Mucosa of gallbladder (tissue), 1 donor: Measurements from ENCODE around the gene DCAF10. TPM values are rescaled to one million over a fixed set of nuclear protein-coding genes. Genes with fewer than 3 reads are reported as not detected.
A peak's percentile ranks its signal among the peaks of the same experiment; 100 is the strongest.
"Not testable (repeated sequence)": the region's sequence is repeated elsewhere in the genome, so short reads cannot be mapped to it uniquely, and the experiment has no call there.

Experiments used
- DNase-seq: peaks from one replicate; pipeline ENCODE4 v3.0.0-alpha.2; 2020; ENCODE audit warnings: low spot score
- total RNA-seq: library from RNA; stranded (reverse); gene quantifications from one replicate; pipeline ENCODE4 v1.2.1, GENCODE V29; 2021
- donor health status: DM: no; HTN: no; CAD: no.

Gene DCAF10
- total RNA-seq, 1 donor from 2014 or later: 27.7 TPM

GRCh38 chr9:37870081-37870798 is 69.6 kb downstream of the DCAF10 start:
- DNase-seq: no peak

DNA sequence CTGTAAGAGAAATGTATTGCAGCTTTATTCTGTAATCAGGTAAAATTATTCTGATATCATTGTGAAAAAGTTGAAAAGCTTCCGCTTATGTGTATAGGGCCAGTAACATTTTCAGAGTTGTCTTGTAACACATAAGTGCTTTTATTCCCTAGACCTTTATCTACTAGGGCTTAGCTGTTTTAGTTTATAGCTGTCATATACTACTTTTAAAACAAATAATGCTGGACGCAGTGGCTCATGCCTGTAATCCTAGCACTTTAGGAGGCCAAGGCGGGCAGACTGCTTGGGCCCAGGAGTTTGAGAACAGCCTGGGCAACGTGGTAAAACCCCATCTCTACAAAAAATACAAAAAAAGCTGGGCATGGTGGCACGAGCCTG is 70.2 kb downstream of the DCAF10 start:
- DNase-seq: no peak

DNA sequence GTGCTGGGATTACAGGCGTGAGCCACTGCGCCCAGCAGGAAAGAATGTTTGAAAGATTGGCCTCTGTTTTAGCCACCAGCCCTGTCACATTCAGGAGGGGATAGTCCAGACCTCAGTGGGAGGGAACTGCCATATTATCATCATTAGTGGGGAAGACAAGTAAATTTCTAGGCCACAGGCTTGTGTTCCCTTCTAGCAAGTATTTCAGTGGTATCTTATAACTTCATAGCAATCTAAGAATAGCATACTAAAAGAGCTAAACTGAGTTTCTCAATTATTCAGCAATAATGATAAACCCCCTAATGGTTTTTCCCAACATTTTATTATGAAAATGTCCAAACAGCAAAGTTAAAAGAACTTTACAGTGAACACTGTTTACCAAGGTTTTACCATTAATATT is 73.4 kb downstream of the DCAF10 start:
- DNase-seq: no peak

DNA sequence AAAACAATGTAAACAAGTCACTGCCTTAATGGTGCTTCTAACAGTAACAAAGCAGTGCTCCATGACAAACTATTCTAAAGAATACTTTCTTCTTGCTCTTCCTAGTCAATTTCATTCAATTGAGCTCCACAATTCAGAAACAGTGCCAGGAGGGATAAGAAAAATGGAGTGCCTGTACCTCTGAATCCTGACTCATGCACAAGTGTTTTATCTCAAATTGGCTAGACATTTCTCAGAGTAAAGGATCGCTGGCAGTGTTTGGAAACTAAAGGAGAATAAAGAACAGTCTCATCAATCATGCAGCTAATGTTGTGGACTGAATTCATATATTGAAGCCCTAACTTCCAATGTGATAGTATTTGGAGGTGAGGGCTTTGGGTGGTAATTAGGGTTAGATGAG is 75.8 kb downstream of the DCAF10 start:
- DNase-seq: no peak

GRCh38 chr9:37880916-37881479 is 80.4 kb downstream of the DCAF10 start:
- DNase-seq: no peak

- not testable (repeated sequence) for DNase-seq
Observed at GRCh38 chr9:37887977-37888583, 87.5 kb downstream of the DCAF10 start.

GRCh38 chr9:37889536-37889935 is 88.9 kb downstream of the DCAF10 start:
- DNase-seq: no peak

GRCh38 chr9:37891042-37891441 is 90.4 kb downstream of the DCAF10 start:
- not testable (repeated sequence) for DNase-seq

DNA sequence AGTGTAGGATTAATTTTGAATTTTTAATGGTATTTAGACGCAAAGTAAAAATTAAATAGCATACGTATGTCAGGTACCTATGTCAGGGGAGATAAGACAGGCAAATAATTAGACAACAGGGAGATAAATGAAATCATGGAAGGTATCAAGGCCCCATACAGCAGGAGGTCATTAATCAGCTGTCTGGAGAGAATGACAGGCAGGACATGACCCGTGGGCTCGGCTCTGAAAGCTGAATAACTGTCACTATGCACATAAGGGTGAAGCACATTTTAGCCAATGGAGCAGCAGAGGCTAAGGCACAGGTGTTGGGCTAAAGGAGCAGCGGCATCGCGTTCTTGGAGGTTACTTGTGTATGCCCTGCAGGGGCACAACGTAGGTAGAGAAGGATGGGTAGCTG is 91.5 kb downstream of the DCAF10 start:
- DNase-seq: no peak

- no peak for DNase-seq
Observed at GRCh38 chr9:37897665-37898064, 97.1 kb downstream of the DCAF10 start.

DNA sequence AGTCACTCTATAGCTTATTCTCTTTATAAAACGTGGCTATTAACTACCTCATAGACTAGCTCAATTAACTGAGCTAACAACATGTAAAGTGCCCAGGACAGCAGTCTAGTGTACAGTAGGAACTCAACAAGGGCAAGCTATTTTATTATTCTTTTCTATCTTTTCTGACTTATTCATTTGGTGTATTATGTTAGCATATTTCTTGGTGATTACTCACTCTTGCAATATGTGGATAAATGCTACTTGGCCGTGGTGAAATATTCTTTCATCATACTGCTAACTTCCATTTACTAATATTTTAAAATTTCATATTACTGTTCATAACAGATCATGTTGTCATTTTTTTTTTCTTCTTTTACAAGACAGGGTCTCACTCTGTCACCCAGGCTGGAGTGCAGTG is 98.4 kb downstream of the DCAF10 start:
- no peak for DNase-seq

- no peak for DNase-seq
Observed at GRCh38 chr9:37902131-37902530, 101.5 kb downstream of the DCAF10 start.

GRCh38 chr9:37902796-37903646 is 102.4 kb downstream of the DCAF10 start:
- DNase-seq: no peak

- peak; percentile 96 for DNase-seq
Observed at GRCh38 chr9:37903647-37904444, 103.2 kb downstream of the DCAF10 start, which contains the start of gene SLC25A51. Gene SLC25A51 (minus strand): TSS chr9:37904127. CDS start chr9:37888550, 15,577 bp downstream.

- DNase-seq: no peak
Observed at GRCh38 chr9:37904445-37905130, 104.0 kb downstream of the DCAF10 start.

DNA sequence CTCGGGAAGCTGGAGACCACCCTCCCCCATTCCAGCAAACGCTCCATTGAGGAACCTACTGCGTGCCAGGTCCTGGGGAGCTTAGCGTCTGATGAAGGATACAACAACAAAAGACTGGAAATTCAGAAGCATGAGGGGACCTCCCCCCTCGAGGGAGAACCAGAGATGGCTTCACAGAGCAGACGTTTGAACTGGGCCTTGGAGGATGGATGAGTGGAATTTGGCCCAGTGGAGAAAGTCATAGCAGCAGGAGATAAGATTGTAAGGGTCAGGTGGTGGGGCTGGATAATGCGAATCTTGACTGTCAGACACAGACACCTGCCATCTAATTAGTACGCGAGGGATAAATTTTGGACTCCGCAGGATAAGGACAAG is 104.5 kb downstream of the DCAF10 start:
- DNase-seq: no peak

DNA sequence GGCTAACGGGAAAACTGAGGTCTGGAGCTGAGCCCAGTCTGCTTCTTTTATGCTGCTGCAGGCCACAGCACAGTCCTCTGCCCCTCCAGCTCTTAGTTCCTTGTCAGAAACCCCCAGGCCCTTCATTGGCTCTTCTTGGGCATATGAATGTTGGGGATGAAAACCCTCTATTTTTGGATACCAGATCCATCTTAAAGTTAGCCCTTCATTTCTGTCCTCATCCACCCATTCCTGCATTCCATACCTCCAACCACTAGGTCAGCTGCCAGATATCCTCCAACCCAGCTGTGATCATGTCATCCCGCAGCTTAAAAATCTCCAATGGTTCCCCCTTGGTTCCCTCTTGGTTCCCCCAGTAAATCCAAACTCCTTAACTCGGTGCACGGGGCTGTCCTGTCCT is 105.2 kb downstream of the DCAF10 start:
- DNase-seq: no peak

GRCh38 chr9:37906312-37907239 is 106.0 kb downstream of the DCAF10 start:
- no peak for DNase-seq

- no peak for DNase-seq
Observed at GRCh38 chr9:37908283-37908682, 107.7 kb downstream of the DCAF10 start.

DNA sequence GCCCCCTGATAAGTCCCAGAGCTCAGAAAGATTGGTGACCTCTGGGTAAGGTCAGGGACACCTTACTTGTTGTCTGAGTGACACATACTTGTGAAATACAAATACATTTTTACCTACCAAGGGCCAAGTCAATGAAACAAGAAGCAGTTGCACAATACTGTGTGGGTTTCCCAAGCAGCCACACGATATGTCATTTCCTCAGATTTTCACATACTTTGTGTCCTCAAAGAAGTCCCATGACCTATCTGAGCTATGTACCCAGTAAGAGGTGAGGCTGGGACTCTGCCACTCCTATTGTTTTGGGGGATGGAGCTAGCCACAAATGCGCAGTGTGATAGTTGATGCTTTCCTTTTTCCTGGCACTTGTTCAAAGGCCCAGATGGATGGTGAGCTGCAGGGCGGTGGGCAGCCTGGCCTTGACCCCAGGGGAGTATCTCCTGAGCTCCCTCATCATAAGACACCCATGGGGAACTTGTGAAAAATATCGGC is 108.1 kb downstream of the DCAF10 start:
- DNase-seq: no peak
